Body of pancreas (tissue), 4 donors: ENCODE results near the gene RAPGEF4.

Source experiments
- POLR2A ChIP-seq, 3 donors: fragments of 450-650 bp; IDR thresholded peaks; one replicate each; pipeline ENCODE4 v1.6.1; 2016; ENCODE audit warnings: antibody characterized with exemption in 3 of 3, mild to moderate bottlenecking in 2 of 3
- TF ChIP-seq, protein P1 (sequence below), 7 experiments: fragments of 450-650 bp in 4 of 7; fragments of 200-600 bp in 3 of 7; sonication (generic) in 3 of 7; IDR thresholded peaks; one replicate each; pipeline ENCODE4 v1.5.1; 2016 to 2019; ENCODE audit warnings: antibody characterized with exemption in 7 of 7

DNA sequence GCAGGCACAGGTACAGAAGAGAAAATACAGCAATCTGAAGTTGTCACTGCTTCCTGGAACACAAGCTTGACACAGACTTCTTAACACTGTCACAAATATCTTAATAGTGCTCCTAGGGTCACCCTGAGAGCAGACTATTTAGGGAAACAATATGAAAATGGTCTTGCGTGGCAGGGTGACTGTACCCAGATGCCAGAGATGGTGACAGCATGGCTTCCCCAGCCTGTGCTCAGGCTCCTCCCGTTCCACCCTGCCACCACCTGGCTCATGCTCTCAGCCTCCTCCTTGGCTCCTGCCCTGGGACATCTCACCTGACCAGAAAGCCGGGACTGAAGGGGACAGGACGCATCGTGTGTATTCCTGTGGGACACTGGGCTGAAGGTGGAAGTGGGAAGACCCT lies 111.5 kb downstream of the RAPGEF4 start:
- TF ChIP-seq POLR2A (IDR thresholded peaks at IDR 0.05) = no peak
- TF ChIP-seq, protein P1, sequence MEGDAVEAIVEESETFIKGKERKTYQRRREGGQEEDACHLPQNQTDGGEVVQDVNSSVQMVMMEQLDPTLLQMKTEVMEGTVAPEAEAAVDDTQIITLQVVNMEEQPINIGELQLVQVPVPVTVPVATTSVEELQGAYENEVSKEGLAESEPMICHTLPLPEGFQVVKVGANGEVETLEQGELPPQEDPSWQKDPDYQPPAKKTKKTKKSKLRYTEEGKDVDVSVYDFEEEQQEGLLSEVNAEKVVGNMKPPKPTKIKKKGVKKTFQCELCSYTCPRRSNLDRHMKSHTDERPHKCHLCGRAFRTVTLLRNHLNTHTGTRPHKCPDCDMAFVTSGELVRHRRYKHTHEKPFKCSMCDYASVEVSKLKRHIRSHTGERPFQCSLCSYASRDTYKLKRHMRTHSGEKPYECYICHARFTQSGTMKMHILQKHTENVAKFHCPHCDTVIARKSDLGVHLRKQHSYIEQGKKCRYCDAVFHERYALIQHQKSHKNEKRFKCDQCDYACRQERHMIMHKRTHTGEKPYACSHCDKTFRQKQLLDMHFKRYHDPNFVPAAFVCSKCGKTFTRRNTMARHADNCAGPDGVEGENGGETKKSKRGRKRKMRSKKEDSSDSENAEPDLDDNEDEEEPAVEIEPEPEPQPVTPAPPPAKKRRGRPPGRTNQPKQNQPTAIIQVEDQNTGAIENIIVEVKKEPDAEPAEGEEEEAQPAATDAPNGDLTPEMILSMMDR (IDR thresholded peaks at IDR 0.05) = no peak
